HK-2 (cell line): ENCODE measurements around the gene MRPL37.

Experiments used
- DNase-seq: peaks from one replicate; pipeline ENCODE4 v3.0.0-alpha.2; 2018; ENCODE audit not compliant: unreplicated experiment

Gene MRPL37

GRCh38 chr1:54265126-54265525 lies 65.2 kb downstream of the MRPL37 start:
- no peak for DNase-seq

DNA sequence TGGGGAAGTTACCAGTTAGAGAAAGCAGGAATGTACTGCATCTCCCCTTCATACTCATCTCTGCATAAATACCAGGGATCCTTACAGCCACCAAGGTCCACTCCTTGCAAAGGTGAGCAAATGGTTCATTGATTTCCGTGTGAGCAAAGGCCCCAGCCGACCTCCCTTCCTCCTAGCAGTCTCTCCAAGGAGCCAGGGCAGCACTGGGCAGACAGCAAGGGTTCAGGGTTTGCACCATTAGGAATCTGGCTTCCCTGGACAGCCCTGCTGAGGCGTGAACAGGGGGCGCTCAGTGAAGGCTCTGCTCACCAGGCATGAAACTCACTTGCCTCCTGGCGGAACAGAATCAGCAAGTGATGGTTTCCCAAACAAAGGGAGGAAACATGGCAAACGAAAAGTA lies 65.7 kb downstream of the MRPL37 start:
- no peak for DNase-seq

DNA sequence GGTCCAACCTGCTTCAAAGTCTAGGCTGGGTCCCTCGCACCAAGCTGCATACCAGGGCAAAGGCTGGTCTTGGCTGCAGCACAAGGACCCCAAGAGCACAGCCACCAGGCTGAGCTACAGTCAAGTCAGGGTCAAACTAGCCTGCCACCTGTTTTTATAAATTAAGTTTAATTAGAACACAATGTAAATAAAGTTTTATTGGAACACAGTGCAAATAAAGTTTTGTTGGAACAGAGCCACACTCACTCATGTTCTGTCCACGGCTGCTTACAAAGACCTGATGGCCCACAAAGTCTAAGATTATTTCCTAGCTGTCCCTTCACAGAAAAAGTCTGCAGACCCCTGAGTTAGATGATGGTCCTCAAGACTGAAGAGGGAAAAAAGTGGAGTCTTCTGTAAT lies 66.2 kb downstream of the MRPL37 start:
- no peak for DNase-seq

DNA sequence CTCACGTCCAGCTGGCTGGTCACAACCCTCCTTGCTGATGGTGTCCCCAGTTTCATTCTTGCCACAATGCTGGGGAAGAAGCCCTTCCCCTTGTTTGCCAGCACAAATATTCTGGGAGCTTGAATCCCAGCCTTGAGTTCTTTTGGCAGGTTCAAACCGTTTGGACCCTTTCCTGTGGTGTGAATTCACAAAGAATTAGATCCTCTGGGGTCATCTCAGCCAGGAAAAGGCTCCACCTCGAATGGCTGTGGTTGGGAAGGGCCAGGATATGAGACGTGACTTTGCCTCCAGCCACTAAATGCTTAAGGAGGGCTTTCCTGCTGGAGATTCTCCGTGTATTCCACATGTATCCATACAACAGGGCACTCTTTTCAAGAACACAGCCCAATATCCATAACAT lies 66.9 kb downstream of the MRPL37 start:
- DNase-seq: no peak
